AG09309 (cell line): ENCODE data around the gene XDH.
A peak's percentile ranks its signal among the peaks of the same experiment; 100 is the strongest.

ENCODE experiments used
- DNase-seq: peaks from one replicate; pipeline ENCODE4 v3.0.0-alpha.2; 2010; ENCODE audit warnings: low read depth
- H3K4me3 ChIP-seq: 2 replicates; pipeline ENCODE4 v1.5.1; 2011; ENCODE audit warnings: mild to moderate bottlenecking, low read depth, low read length, moderate library complexity; ENCODE audit not compliant: control insufficient read depth
- CTCF ChIP-seq: IDR thresholded peaks from 2 replicates; pipeline ENCODE4 v1.5.1; 2011; ENCODE audit warnings: mild to moderate bottlenecking, low read depth, low read length, inconsistent platforms; ENCODE audit not compliant: insufficient read depth, control insufficient read depth; ENCODE audit errors: missing control alignments

XDH gene

GRCh38 chr2:31384351-31384750 lies 30.2 kb downstream of the XDH start:
- TF ChIP-seq CTCF: no peak
- no peak overlapping the region for H3K4me3 ChIP-seq
- DNase-seq: peak; percentile 84

GRCh38 chr2:31383471-31384153 lies 30.9 kb downstream of the XDH start:
- no peak for TF ChIP-seq CTCF
- H3K4me3 ChIP-seq: no peak overlapping the region
- no peak for DNase-seq

GRCh38 chr2:31382452-31383120 lies 32.0 kb downstream of the XDH start:
- DNase-seq: no peak
- H3K4me3 ChIP-seq: no peak overlapping the region
- TF ChIP-seq CTCF: no peak

GRCh38 chr2:31381601-31382000 lies 32.9 kb downstream of the XDH start:
- TF ChIP-seq CTCF: no peak
- H3K4me3 ChIP-seq: no peak overlapping the region
- DNase-seq: no peak

- no peak for TF ChIP-seq CTCF
- no peak for DNase-seq
Measured at GRCh38 chr2:31380243-31380642, 34.3 kb downstream of the XDH start.

GRCh38 chr2:31379747-31380146 lies 34.8 kb downstream of the XDH start:
- H3K4me3 ChIP-seq: no peak overlapping the region
- DNase-seq: no peak
- TF ChIP-seq CTCF: no peak

More at GRCh38 chr2:31380243-31380642, 34.3 kb downstream of the XDH start:
- no peak overlapping the region for H3K4me3 ChIP-seq
